Ovary (tissue), 3 donors: ENCODE measurements around the gene PLXDC2.

Source experiments
- CTCF ChIP-seq, 3 donors: fragments of 450-650 bp in 2 of 3; fragments of 200-600 bp in 1 of 3; IDR thresholded peaks; one replicate each; pipeline versions ENCODE4 v1.5.1 to v1.8.0; 2016 to 2022; ENCODE audit warnings: antibody characterized with exemption in 3 of 3, mild to moderate bottlenecking in 1 of 3
- EP300 ChIP-seq: sonication (generic); formaldehyde crosslinking; IDR thresholded peaks from one replicate; pipeline ENCODE4 v1.6.1; 2017; ENCODE audit warnings: antibody characterized with exemption
- donor health status: DM: no; HTN: no; CAD: no.

GRCh38 chr10:19931894-19932590 is 115.8 kb downstream of the PLXDC2 start:
- TF ChIP-seq CTCF (IDR thresholded peaks at IDR 0.05) (no peak), EP300 (no peak)
